Ovary (tissue), 3 donors: ENCODE results near the gene GRHPR.

Experiments
- EP300 ChIP-seq: sonication (generic); formaldehyde crosslinking; IDR thresholded peaks from one replicate; pipeline ENCODE4 v1.6.1; 2017; ENCODE audit warnings: antibody characterized with exemption
- POLR2A ChIP-seq: fragments of 450-650 bp; IDR thresholded peaks from one replicate; pipeline ENCODE4 v1.6.1; 2017; ENCODE audit warnings: antibody characterized with exemption, mild to moderate bottlenecking, moderate library complexity
- TF ChIP-seq, protein P1 (sequence below), 3 donors: fragments of 450-650 bp in 2 of 3; fragments of 200-600 bp in 1 of 3; IDR thresholded peaks; one replicate each; pipeline versions ENCODE4 v1.5.1 to v1.8.0; 2016 to 2022; ENCODE audit warnings: antibody characterized with exemption in 3 of 3, mild to moderate bottlenecking in 1 of 3
- donor health status: DM: no; HTN: no; CAD: no.

DNA sequence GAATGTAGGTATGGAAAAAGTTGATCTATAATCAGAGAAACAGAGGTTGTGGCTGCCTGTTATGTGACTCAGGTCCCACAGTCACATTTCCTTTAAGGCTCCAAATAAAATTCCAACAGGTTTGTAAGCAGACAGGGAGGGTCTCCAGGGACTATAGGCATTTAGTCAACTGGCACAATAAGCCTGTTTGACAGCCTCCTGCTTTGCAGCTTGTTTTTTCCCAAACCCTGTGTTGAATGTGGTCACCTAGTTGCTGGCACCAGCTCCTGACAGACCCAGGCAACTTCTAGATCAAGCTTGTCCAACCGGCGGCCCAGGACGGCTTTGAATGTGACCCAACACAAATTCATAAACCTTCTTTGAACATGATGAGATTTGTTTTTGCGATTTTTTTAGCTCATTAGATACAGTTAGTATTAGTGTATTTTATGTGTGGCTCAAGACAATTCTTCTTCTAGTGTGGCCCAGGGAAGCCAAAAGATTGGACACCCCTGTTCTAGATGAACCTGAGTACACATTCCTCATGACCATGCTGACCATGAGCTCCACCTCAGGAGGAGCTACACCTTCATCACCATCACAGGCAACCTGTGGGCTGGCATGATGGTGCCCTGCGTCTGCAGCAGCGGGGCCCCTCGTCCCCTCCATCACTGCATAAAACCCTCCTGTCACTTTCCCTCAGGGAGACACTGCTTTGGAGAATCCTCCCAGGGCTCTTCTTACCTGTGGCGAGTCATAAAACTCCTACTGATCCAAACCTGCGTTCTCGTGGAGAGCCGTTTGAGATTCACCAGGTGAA, 15.7 kb upstream of the GRHPR start:
- TF ChIP-seq POLR2A (no peak), EP300 (no peak)
- TF ChIP-seq, protein P1, sequence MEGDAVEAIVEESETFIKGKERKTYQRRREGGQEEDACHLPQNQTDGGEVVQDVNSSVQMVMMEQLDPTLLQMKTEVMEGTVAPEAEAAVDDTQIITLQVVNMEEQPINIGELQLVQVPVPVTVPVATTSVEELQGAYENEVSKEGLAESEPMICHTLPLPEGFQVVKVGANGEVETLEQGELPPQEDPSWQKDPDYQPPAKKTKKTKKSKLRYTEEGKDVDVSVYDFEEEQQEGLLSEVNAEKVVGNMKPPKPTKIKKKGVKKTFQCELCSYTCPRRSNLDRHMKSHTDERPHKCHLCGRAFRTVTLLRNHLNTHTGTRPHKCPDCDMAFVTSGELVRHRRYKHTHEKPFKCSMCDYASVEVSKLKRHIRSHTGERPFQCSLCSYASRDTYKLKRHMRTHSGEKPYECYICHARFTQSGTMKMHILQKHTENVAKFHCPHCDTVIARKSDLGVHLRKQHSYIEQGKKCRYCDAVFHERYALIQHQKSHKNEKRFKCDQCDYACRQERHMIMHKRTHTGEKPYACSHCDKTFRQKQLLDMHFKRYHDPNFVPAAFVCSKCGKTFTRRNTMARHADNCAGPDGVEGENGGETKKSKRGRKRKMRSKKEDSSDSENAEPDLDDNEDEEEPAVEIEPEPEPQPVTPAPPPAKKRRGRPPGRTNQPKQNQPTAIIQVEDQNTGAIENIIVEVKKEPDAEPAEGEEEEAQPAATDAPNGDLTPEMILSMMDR (IDR thresholded peaks at IDR 0.05): no peak
